HG03280 (cell line): ENCODE data around the gene RAPH1.

Experiments
- ATAC-seq: cut with Tn5 transposase; IDR thresholded peaks from one replicate; pipeline ENCODE4 v1.9.1; 2021; ENCODE audit warnings: mild to moderate bottlenecking, moderate library complexity; ENCODE audit not compliant: unreplicated experiment

The RAPH1 gene

DNA sequence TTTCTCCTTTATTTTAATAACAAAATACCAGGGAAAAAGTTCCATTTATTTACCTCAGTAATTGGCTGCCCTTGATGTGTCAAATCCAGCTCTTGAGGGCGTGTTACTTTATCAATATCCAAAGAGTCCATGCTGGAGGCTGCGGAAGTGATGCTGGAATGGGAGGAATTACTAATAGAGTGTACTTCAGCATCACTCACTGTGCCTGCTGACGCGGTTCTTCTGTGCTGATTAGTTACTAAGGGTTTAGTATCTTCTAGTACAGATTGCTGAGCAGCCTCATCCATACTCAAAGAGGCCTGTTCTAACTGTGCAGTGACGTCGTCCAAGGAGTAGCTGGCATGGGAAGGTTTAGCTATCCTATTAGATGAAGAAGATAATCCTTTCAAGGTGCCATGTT, 45.6 kb downstream of the RAPH1 start:
- no peak for ATAC-seq

DNA sequence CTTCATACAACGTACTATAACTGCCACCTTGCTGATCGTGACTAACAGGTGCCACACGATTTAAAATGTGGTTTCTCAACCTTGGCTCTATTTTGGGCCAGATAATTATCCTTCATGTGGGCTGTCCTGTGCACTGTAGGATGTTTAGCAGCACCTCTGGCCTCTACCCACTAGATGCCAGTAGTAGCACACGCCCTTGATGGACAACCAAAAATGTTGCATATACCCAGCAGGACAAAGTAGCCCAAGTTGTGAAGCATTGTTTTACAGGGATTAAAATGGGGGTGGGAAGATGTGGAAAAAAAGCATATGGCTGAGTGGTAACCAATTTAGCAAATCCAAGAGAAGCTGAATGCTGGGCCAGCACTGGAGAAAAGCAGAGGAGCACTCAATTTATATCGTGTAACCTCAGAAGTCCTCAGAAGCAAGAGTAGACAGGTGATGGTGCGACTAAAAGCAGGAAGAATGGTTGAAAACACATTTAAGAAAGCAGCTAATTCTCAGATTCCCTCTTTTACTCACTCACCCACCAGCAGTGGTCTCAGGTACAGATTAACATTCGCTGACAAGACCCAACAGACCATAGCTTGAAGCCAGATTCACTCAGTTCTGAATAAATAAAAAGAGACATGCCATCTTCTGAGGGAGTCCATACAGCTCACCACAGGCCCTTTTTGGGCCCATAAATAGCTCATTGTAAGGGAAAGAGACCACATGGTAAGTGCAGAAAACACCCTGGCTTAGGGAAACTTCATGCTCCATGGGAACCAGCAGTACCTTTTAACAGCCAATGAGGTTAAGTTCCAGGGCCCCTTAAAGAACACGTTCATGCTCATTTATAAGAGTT, 50.6 kb downstream of the RAPH1 start:
- peak; percentile 80 for ATAC-seq

DNA sequence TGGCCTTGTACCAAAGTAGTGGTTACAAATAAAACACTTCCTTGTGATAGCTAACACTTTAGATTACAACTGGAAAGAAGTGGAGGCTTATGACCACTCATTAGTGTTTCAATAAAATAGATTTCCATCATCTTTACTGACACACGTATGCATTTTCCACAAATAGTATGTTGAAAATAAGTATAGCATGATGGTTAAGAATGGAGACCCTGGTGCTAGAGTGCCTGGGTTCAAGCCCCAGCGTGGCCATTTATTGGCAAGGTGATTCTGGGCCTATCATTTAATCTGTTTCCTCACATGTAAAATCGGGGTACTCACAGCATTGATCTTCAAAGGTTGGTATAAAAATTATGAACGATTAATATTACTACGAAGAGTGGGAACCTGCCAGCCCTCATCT, 54.5 kb downstream of the RAPH1 start:
- ATAC-seq: no peak

DNA sequence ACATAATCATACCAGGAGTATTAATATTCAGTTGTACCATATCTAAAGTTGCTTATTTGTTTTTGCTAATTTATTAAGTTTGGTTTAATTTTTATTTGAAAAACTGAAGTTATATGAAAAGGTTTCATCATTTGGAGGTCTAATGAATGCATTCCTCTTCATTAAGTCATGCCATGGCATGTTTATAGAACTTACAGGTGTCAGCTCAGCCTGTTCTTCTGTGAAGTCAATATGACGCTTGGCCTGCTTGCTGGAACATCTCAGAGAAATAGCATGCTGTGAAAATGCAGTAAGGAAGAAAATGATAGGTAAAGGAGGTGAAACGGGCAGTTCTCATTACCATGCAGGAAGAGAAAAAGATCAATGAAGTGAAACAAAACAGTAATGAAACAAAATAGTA, 58.2 kb downstream of the RAPH1 start:
- no peak for ATAC-seq

DNA sequence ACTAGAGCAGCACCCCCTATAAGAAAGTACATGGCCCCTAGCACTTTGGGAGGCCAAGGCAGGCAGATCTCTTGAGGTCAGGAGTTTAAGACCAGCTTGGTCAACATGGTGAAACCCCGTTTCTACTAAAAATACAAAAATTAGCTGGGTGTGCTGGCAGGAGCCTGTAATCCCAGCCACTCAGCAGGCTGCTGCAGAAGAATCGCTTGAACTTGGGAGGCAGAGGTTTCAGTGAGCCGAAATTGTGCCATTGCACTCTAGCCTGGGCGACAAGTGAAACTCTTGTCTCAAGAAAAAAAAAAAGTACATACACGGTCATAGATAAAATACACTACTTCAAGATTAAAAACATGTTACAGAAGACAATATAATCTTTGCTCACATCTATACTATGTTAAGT, 63.8 kb downstream of the RAPH1 start:
- no peak for ATAC-seq

DNA sequence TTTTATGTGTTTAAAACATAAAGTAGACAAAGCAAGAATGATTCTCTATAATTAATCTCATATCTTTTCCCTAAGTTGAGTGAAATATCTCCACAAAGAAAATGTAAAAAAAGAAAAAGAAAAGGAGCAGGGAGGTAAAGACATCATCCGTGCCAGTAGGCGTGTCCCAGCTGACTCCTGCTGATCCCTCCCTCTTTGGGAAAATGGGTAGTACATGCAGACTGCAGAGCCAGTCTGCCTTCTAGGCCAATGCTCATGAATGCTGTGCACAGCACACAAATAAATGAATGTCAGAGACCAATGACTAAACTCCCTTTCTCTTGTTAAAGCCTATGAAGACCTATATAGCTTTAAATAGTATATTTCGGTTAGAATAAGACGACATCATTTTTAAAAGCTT, 64.7 kb downstream of the RAPH1 start:
- no peak for ATAC-seq

DNA sequence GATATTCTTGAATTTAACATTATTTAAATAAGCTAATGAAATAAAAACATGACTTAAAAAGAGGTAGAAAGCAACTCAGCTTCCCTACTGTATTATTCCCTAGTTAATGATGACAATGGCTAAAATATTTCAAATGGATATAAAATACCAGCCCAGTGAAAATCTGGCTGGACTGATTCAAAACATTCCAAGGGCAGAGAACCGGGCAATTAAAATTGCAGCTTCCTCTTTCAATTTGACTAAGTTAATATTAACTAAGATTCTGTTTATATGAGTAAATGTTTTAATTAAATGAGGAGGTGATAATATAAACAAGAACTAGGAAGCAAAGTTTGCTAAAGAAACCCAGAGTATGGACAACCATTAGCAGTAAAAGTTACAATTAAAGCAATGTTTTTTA, 65.6 kb downstream of the RAPH1 start:
- ATAC-seq: no peak

DNA sequence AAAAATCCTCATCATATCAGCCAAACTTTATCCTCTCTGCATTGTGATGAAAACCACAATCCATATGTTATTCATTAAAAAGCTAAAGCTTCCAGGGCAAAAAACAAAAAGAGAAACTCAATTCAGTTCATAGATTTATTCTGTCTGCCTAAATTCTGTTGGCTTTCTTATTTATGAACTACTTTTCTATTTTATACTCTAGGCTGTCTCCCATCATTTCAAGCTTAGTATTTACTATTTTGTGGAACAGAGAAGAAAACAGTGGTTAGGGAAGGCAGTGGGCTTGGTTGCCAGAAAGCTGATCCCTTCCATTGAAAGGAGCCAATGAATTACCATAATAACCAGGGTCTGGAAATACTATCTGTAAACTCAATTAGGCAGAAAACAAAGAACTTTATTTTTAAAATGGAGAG, 71.8 kb downstream of the RAPH1 start:
- no peak for ATAC-seq

DNA sequence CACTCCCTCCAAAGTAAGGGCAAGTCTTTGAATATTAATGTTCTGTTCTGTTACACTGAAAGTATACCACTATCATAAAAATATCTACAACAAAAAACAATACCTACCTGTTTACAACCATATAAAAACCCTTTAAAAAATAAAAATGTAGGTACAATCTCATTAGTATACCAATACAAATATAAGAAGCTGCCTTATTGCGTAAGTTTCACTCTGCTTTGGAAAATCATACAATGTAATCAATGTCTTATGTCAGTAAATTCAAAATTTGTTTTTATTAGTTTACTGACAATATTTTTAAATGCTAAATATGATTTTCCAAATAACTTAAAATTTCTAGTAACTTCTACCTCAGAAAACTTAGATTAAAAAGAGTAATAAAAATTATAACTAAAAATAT, 72.8 kb downstream of the RAPH1 start:
- no peak for ATAC-seq

DNA sequence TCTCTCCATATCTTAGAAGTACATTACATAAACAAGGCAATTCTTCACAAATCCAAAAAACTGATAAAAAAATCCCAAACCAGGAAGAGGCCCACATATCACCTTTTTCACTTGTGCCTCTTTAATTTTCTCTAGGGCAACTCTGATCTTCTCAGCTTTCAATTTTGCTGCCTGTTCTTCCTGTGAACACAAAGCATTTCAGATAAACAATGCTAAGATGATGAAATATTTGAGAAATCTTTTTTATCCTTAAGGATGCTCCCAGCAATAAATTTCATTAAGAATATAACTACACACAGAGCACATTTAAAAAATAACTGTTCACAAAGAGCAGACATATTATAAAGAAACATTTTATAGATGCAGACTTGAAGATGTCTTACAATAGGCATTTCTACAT, 73.4 kb downstream of the RAPH1 start:
- no peak for ATAC-seq

DNA sequence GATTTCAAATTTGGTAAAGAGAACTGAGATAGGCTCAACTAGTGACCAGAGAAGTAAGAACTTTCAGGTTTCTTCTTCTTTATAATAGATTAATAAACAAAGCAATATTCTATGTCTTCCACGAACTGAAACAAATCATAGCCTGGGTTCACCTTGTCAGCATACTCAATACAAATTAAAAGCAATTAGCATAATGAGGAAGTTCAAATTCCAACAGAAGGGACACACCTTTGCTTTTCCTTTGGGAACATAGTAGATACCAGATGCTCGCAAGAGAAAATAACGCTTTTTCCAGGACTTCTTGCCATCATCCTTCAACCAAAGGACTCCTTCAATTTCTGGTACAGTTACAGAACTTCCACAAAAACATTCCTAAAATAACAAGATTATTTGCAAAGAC, 79.9 kb downstream of the RAPH1 start:
- no peak for ATAC-seq

DNA sequence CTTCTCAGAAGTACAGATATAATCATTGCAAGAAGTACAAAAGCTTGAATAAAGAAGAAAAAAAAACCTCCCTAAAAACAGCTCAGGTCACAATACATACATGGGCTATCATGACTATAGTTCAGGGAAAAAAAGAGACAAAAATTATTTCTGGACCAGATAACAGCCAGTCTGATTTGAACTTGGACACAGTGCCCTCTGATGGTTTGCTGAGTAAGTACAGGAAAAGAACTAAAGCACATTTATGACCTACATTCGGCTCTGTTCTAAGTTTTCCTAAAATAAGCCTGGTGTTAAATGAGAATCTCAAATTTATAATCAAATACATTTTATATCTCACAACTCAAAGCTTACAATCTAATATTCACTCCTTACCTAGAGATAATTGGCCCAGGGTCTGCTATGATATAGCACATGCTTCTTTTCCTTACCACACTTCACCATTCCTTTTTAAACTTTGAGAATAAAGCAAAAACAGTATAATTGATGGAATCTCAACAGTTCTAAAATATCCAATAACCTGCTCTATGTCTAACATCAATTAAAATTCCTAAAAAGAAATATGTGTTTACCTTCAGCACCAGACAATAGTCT, 81.1 kb downstream of the RAPH1 start:
- peak; percentile 62 for ATAC-seq

DNA sequence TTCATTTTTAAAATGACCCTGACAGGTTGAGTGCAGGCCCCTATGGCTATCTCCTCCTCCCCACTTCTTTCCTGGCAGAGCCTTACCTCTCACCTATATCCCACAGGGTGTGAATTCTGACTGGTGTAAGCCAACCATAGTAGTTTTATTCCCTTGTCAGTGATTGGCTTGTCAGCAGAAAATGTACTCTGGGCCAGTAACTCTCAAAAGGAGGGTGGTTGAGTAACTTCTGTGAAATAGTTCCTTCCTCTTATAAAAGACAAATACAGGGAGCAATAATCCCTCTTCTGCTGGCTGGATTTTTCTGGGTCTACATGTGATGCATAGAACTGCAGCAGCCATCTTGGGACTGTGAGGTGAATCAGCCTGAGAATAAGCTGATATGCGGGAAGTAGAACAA, 83.4 kb downstream of the RAPH1 start:
- ATAC-seq: no peak

DNA sequence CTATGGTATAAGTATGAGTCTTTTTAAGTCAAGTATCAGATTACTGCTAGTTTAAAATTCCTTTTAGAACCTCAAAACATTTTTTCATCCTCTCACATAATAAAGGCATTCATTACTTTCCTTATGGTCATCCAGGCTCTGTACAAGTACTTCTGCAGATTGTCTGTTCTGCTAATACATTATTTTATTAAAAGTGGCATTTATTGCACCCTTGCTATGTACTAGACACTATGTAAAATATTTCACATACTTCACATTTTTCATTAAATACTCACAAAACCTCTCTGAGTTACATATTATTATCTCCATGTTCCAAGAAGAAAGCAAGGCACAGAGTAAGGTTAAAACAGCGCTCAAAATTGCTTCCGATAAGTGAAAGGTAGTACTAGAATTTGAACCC, 84.1 kb downstream of the RAPH1 start:
- ATAC-seq: no peak

DNA sequence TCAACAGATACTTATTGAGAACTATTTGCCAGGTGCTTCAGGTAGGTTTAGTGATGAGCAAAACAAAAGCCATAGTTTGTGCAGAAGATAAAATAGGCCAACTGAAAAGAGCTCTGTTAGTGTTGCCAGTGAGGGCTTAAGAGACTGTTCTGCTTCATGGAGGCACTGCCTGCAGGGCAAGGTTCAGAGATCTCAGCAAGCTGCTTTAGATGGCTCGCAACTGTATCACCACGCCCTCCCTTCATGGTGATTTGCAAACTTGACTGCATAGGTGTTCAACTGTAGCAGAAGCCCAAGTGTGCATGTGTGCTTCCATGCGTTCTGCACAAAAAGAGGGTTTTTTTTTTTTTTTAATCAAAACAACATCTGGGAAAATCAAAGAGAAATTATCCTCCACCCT, 84.5 kb downstream of the RAPH1 start:
- ATAC-seq: no peak

DNA sequence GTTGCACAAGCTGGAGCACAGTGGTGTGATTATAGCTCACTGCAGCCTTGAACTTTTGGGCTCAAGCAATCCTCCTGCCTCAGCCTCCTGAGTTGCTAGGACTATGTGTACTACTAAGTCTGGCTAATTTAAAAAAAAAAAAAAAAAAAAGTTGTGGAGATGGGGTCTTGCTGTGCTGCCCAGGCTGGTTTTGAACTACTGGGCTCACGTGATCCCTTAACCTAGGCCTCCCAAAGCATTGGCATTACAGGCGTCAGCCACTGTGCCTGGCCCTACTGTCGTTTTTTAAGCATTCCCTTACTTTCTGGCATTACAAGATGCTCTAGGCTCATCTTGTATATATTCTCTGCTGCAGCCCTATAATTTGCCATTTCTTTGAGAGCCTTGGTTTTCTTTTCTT, 88.3 kb downstream of the RAPH1 start:
- ATAC-seq: no peak

DNA sequence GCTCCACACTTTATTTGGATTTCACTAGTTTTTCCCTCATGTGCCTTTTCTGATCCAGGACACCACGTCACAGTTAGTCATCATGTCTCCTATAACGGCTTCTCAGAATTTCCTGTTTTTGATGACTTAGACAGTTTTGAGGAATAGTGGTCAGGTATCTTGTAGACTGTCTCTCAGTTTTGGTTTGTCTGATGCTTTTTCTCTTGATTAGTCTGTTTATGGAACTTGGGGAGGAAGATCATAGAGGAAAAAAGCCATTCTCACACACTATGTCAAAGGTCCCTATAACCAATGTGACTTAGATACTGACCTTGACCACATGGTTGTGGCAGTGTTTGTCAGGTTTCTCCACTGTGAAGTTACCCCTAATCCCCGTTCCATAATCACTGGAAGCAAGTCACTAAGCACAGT, 89.0 kb downstream of the RAPH1 start:
- no peak for ATAC-seq

DNA sequence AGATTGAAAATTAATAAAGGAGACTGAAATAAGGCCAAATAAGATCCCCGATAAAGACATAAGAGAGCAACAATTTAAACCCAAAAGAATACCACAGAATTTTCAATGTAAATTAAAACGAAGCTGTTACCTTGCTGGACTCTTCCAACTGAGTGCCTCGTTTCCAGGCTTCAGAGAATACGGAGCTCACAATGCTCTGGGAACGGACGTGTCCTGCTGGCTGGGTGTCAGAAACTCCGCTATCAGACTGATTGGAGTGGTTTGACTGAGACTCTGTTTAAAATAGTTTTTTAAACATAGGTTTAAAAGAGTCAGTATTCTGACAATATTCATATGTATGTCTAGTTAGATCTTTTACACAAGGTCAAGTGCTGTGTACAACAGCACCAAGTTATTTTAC, 90.4 kb downstream of the RAPH1 start:
- no peak for ATAC-seq

DNA sequence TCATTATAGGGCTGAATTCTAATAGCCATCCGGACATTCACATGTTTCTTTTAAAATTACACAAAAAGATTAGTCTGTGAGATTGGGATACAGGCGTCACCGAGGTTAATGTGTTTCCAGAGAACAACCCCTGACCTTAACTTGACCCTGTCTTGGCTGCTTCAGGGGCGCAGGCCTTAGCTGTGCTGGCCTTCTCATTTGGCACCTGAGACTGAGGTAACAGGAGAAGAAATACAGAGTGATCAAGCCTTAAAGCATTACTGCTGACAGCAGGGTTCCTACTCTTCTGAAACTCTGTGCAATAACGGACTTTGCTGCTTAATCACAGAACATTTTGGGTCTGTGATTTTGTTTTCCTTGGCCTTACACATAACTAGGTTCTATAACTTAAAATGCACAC, 92.6 kb downstream of the RAPH1 start:
- ATAC-seq: no peak

DNA sequence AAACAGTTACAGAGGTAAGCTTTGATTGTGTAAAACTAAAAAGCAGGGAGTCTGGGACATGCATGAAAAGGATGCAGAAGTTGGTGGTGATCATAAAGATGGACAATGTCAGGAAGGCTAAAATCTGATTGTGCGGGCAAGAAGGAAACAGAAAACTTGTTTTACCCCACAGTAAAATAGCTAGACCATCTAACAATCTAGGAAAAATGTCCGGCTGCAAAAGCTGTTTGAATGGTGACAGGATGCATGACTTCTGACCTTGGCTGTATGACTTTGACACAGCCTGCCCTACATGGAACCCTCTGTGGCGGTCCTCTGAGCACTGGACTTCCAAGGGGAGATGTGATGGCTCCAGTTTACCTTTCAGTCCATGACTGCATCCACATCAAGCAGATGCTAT, 93.6 kb downstream of the RAPH1 start:
- ATAC-seq: no peak

DNA sequence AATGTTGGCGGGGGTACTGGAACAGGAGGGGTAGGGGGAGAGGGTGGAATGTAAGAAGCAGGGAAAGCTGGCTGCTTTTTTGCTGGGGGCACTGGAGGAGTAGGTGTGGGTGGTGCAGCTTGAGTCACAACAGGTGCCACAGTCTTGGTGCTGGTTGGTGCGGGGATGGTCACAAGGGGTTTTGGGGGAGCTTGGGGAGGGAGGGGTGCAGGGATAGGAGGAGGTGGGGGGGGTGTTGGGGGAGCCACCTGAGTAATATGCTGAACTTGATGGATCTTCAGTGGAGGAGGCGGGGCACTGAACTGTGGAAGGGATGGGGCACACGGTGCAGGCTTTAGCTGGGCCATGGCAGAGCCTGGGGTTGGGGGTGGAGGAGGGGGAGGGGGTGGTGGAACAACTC, 94.4 kb downstream of the RAPH1 start:
- ATAC-seq: no peak

DNA sequence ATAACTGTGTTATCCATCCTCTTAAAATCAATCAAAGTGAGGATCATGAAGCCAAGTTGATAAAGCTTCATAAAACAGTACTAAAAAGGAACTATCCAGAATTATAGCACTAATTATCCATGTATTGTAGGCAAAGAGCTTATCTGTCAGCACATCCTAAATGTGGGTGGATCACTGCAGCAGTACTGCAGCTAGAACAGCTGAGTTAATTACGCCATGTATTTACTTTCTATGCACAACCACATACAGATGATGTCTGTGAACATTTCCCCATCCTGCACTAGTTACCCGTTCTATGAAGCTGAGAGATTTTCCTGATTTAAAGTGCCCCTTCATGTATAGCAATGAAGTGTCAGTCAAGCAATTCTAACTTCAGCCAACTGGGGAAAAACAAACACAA, 96.6 kb downstream of the RAPH1 start:
- ATAC-seq: no peak

DNA sequence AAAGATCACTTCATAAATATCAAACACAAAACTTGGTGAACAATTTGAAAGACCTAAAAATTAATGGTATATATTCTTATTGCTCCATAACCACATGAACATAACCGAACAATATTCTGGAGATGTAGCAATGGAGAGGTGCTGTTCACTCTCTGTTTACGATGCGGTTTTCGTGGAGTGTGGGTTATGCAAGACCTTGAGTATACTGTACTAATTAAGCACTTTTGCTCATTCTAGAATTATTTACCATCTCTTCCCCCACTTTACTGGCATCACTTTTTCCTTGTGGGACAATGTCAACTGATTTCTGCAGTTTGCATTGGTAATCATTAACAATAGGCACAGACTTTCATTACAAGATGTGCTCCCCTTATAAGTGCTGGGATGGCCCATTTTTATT, 97.6 kb downstream of the RAPH1 start:
- ATAC-seq: no peak
